Osteocyte (in vitro differentiated cells): ENCODE measurements around the gene SDC3. TPM values are rescaled to one million over a fixed set of nuclear protein-coding genes. Genes with fewer than 3 reads are reported as not detected.

Experiments used
- DNase-seq: peaks from one replicate; pipeline ENCODE4 v3.0.0; 2021; ENCODE audit warnings: mixed read lengths; ENCODE audit not compliant: unreplicated experiment; ENCODE audit errors: extremely low spot score
- H3K27ac Mint-ChIP-seq: one replicate; pipeline ENCODE4 v1.8.0; 2021; ENCODE audit warnings: mild to moderate bottlenecking, mixed read lengths; ENCODE audit not compliant: unreplicated experiment
- H3K27me3 Mint-ChIP-seq: one replicate; pipeline ENCODE4 v1.8.0; 2021; ENCODE audit warnings: mixed read lengths; ENCODE audit not compliant: unreplicated experiment
- H3K36me3 Mint-ChIP-seq: one replicate; pipeline ENCODE4 v1.8.0; 2021; ENCODE audit warnings: mixed read lengths; ENCODE audit not compliant: unreplicated experiment
- H3K4me1 Mint-ChIP-seq: one replicate; pipeline ENCODE4 v1.8.0; 2021; ENCODE audit warnings: mixed read lengths; ENCODE audit not compliant: unreplicated experiment
- H3K4me3 Mint-ChIP-seq: one replicate; pipeline ENCODE4 v1.8.0; 2021; ENCODE audit warnings: mild to moderate bottlenecking, moderate library complexity, mixed read lengths; ENCODE audit not compliant: unreplicated experiment
- H3K9me3 Mint-ChIP-seq: one replicate; pipeline ENCODE4 v1.8.0; 2021; ENCODE audit warnings: mixed read lengths; ENCODE audit not compliant: unreplicated experiment
- total RNA-seq: library from RNA; stranded (reverse); gene quantifications from 2 replicates; pipeline ENCODE4 v1.2.1, GENCODE V29; 2021
- TF ChIP-seq, protein P1 (sequence below): fragments of 200-600 bp; sonication (generic); IDR thresholded peaks from 2 replicates; pipeline ENCODE4 v1.5.0; 2021; ENCODE audit warnings: antibody characterized with exemption, mild to moderate bottlenecking, moderate library complexity

Gene SDC3
- total RNA-seq, 1 donor from 2014 or later = 54.4 TPM

DNA sequence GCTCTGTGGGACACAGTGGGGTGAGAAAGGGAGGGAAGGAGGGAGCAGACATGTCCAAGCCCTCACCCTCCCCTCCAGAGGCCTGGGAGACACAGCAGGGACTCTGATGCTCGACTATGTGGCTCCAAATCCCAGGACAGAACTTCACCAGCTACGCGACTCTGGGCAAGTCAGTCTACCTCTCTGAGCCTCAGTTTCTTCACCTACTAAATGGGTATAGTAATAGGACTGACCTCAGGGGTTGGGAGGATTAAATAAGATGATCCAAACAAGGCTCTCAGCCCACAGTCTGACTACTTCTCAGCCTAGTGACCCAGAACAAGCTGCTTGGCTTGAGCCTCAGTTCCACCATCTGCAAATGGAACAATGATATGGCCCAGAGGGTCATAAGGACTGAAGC, 19.6 kb downstream of the SDC3 start:
- TF ChIP-seq, protein P1, sequence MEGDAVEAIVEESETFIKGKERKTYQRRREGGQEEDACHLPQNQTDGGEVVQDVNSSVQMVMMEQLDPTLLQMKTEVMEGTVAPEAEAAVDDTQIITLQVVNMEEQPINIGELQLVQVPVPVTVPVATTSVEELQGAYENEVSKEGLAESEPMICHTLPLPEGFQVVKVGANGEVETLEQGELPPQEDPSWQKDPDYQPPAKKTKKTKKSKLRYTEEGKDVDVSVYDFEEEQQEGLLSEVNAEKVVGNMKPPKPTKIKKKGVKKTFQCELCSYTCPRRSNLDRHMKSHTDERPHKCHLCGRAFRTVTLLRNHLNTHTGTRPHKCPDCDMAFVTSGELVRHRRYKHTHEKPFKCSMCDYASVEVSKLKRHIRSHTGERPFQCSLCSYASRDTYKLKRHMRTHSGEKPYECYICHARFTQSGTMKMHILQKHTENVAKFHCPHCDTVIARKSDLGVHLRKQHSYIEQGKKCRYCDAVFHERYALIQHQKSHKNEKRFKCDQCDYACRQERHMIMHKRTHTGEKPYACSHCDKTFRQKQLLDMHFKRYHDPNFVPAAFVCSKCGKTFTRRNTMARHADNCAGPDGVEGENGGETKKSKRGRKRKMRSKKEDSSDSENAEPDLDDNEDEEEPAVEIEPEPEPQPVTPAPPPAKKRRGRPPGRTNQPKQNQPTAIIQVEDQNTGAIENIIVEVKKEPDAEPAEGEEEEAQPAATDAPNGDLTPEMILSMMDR = no peak
- H3K9me3 Mint-ChIP-seq = no peaks in the 10 kb centered on the region
- H3K4me3 Mint-ChIP-seq = no peak overlapping the region
- no peak for DNase-seq
- H3K4me1 Mint-ChIP-seq = peaks cover 23% of the 10 kb centered on the region
- no peaks in the 10 kb centered on the region for H3K36me3 Mint-ChIP-seq
- no peaks in the 10 kb centered on the region for H3K27me3 Mint-ChIP-seq
- H3K27ac Mint-ChIP-seq = peak overlapping the region; percentile 75

DNA sequence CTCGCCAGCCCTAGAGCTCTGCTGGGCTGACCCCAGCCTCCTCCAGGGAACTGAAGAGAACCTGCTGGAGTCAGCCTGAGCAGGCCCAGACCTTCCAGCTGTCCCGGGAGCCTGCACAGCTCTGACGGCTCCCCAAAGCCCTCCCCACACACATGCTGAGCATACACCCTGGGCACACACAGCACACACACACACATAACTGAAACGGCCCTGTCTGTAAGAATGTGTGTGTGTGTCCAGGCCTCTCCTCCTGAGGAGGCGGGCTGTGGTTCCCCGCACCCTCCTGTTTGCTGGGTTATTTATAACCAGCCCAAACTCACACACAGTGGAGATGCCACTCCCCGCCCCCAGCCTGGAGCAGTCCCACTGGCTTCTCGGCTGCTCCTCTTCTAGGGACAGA, 20.2 kb downstream of the SDC3 start:
- Mint-ChIP-seq H3K9me3 (no peaks in the 10 kb centered on the region), H3K27me3 (no peaks in the 10 kb centered on the region), H3K36me3 (no peaks in the 10 kb centered on the region), H3K4me3 (no peak overlapping the region), H3K4me1 (peaks cover 23% of the 10 kb centered on the region), H3K27ac (peak overlapping the region; percentile 75)
- TF ChIP-seq, protein P1 = no peak
- no peak for DNase-seq

DNA sequence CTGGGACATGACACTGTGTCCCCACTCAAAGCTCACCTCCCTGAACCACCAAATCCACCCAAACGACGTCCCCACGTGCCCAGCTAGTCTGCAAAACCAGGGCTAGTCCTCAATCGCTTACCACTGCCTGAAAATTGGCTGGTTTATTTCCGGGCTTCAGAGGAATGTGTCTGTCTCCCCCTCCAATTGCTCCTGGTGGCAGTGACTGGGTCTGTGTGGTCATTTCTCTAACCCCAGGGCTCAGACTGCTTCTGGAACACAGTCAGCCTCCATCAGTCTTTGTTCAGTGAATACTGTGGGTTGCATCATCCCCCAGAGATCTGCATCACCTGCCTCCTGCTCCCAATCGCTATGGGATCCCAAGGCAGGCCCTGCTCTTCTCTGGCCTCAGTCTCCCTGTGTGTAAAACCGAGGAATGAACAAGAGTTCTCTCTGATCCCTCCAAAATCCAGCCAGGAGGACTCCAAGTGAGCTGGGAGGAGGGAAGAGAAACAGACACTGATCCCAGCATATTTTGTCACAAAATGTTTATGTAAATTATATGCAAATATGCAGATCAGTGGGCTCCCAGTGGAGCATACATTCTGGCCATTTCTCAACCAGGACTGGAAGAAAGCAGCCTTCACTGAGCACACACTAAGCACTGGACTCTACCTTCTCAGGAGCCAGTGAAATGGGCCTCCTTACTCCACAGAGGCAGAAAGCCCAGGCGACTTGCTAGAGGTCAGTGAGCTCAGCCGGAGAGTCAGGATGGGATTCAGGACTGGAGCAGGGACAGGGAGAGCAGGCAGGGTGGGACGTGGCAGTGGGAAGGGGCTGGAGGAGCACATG, 20.9 kb downstream of the SDC3 start:
- Mint-ChIP-seq H3K9me3 (no peaks in the 10 kb centered on the region), H3K4me1 (peaks cover 23% of the 10 kb centered on the region), H3K27ac (peak overlapping the region; percentile 75), H3K4me3 (no peak overlapping the region), H3K36me3 (no peaks in the 10 kb centered on the region), H3K27me3 (no peaks in the 10 kb centered on the region)
- TF ChIP-seq, protein P1 = no peak
- no peak for DNase-seq

DNA sequence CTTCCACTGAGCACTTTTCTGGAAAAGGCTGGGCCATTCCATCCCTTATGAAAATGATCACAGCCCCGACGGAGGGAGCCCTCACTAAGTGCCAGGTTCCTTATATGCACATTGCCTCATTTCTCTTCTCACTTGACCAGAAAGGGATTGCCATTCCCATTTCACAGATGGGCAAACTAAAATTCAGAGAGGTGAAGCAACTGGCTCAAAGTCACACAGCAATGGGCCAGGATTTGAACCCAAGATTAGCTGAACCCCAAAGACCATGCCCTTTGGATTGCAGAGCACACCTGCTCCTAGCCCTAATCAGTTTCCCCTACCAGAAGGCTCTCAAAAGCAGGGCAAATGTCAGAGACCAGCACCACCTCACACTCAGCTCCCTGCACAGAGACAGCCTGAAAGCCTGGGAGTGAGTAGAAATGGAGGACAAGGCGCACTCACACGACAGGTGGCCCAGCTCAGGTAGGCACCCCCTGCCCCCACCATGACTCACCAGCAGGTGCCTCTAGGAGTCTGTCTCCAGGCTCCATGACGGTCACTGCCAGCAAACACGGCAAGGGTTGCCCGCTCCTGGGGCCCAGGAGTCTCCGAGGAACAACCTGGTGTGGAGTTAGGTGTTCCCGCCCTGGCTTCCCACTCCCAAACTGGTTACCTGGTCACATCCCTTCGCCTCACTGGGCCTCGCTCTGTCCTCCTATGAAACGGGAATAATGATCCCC, 21.7 kb downstream of the SDC3 start:
- Mint-ChIP-seq H3K27me3 (no peaks in the 10 kb centered on the region), H3K4me1 (peaks cover 23% of the 10 kb centered on the region), H3K9me3 (no peaks in the 10 kb centered on the region), H3K4me3 (no peak overlapping the region), H3K36me3 (no peaks in the 10 kb centered on the region), H3K27ac (peak overlapping the region; percentile 75)
- TF ChIP-seq, protein P1 = no peak
- no peak for DNase-seq
